Right lobe of liver (tissue), 4 donors: ENCODE results near the gene ZNF701.
"Not testable (repeated sequence)": the region's sequence is repeated elsewhere in the genome, so short reads cannot be mapped to it uniquely, and the experiment has no call there.

ENCODE experiments used
- POLR2A ChIP-seq: fragments of 450-650 bp; IDR thresholded peaks from one replicate; pipeline ENCODE4 v1.6.1; 2017; ENCODE audit warnings: antibody characterized with exemption, mild to moderate bottlenecking
- TF ChIP-seq, protein P1 (sequence below), 4 donors: fragments of 200-600 bp in 3 of 4; fragments of 450-650 bp in 1 of 4; IDR thresholded peaks; one replicate each; pipeline versions ENCODE4 v1.5.1 to v1.8.0; 2016 to 2022; ENCODE audit warnings: antibody characterized with exemption in 4 of 4, mild to moderate bottlenecking in 2 of 4
- donor health status: DM: no; HTN: no; CAD: no.
- donor health status: DM: no; HTN: no; CAD: no.
- donor health status: DM: no; HTN: yes; CAD: no.

GRCh38 chr19:52569638-52569999, 468 bp upstream of the ZNF701 start:
- TF ChIP-seq POLR2A: not testable (repeated sequence)
- TF ChIP-seq, protein P1, sequence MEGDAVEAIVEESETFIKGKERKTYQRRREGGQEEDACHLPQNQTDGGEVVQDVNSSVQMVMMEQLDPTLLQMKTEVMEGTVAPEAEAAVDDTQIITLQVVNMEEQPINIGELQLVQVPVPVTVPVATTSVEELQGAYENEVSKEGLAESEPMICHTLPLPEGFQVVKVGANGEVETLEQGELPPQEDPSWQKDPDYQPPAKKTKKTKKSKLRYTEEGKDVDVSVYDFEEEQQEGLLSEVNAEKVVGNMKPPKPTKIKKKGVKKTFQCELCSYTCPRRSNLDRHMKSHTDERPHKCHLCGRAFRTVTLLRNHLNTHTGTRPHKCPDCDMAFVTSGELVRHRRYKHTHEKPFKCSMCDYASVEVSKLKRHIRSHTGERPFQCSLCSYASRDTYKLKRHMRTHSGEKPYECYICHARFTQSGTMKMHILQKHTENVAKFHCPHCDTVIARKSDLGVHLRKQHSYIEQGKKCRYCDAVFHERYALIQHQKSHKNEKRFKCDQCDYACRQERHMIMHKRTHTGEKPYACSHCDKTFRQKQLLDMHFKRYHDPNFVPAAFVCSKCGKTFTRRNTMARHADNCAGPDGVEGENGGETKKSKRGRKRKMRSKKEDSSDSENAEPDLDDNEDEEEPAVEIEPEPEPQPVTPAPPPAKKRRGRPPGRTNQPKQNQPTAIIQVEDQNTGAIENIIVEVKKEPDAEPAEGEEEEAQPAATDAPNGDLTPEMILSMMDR (IDR thresholded peaks at IDR 0.05): not testable (repeated sequence)
